Ishikawa (cell line): ENCODE measurements around the gene DHDH.

ENCODE experiments used
- CEBPB ChIP-seq: IDR thresholded peaks from 2 replicates; pipeline ENCODE4 v1.6.1; 2012
- CREB1 ChIP-seq: IDR thresholded peaks from 2 replicates; pipeline ENCODE4 v1.6.1; 2012; ENCODE audit warnings: low read depth
- EGR1 ChIP-seq: IDR thresholded peaks from 2 replicates; pipeline ENCODE4 v1.6.1; 2012
- EP300 ChIP-seq: IDR thresholded peaks from 2 replicates; pipeline ENCODE4 v1.6.1; 2012; ENCODE audit warnings: borderline replicate concordance
- FOXM1 ChIP-seq: IDR thresholded peaks from 2 replicates; pipeline ENCODE4 v1.6.1; 2012; ENCODE audit warnings: low read depth, borderline replicate concordance
- MAX ChIP-seq: IDR thresholded peaks from 2 replicates; pipeline ENCODE4 v1.6.1; 2012
- NFIC ChIP-seq: IDR thresholded peaks from 2 replicates; pipeline ENCODE4 v1.6.1; 2012
- RAD21 ChIP-seq: IDR thresholded peaks from 2 replicates; pipeline ENCODE4 v1.6.1; 2012; ENCODE audit warnings: low read depth
- REST ChIP-seq: IDR thresholded peaks from 2 replicates; pipeline ENCODE4 v1.6.1; 2012; ENCODE audit warnings: low read depth, mild to moderate bottlenecking
- TAF1 ChIP-seq: IDR thresholded peaks from 2 replicates; pipeline ENCODE4 v1.6.1; 2012; ENCODE audit warnings: low read depth, mild to moderate bottlenecking
- TCF12 ChIP-seq: IDR thresholded peaks from 2 replicates; pipeline ENCODE4 v1.6.1; 2012; ENCODE audit warnings: low read depth
- TEAD4 ChIP-seq: IDR thresholded peaks from 2 replicates; pipeline ENCODE4 v1.6.1; 2012
- USF1 ChIP-seq: IDR thresholded peaks from 2 replicates; pipeline ENCODE4 v1.6.1; 2012
- YY1 ChIP-seq: IDR thresholded peaks from 2 replicates; pipeline ENCODE4 v1.6.1; 2012; ENCODE audit warnings: low read depth
- ZBTB7A ChIP-seq: IDR thresholded peaks from 2 replicates; pipeline ENCODE4 v1.6.1; 2012; ENCODE audit warnings: low read depth

The DHDH gene

GRCh38 chr19:48918071-48918470, 15.4 kb upstream of the DHDH start:
- TF ChIP-seq TAF1: no peak
- TF ChIP-seq EGR1: no peak
- TF ChIP-seq RAD21: no peak
- TF ChIP-seq MAX: no peak
- no peak for TF ChIP-seq EP300
- no peak for TF ChIP-seq NFIC
- no peak for TF ChIP-seq YY1

GRCh38 chr19:48918801-48919247, 14.7 kb upstream of the DHDH start:
- TF ChIP-seq NFIC (no peak), YY1 (no peak), REST (no peak), TEAD4 (no peak), ZBTB7A (no peak), CREB1 (no peak), MAX (no peak), EP300 (no peak)

- TF ChIP-seq TCF12: no peak
- no peak for TF ChIP-seq ZBTB7A
- TF ChIP-seq TEAD4: no peak
- no peak for TF ChIP-seq TAF1
- no peak for TF ChIP-seq USF1
- TF ChIP-seq CREB1: no peak
- TF ChIP-seq RAD21: no peak
- TF ChIP-seq FOXM1: no peak
- no peak for TF ChIP-seq EP300
- no peak for TF ChIP-seq EGR1
- no peak for TF ChIP-seq MAX
- TF ChIP-seq CEBPB: no peak
- TF ChIP-seq NFIC: no peak
These were observed 12.6 kb upstream of the DHDH start for GRCh38 chr19:48920949-48921348.

- TF ChIP-seq TAF1: no peak
- TF ChIP-seq TEAD4: no peak
- TF ChIP-seq YY1: no peak
- TF ChIP-seq ZBTB7A: no peak
- TF ChIP-seq NFIC: no peak
- no peak for TF ChIP-seq RAD21
- TF ChIP-seq CREB1: no peak
- TF ChIP-seq EGR1: no peak
These were observed 11.6 kb upstream of the DHDH start for GRCh38 chr19:48921721-48922500.

GRCh38 chr19:48922548-48923490, 10.7 kb upstream of the DHDH start:
- TF ChIP-seq TCF12 (no peak), TAF1 (no peak)

GRCh38 chr19:48925240-48925843, 8.2 kb upstream of the DHDH start:
- TF ChIP-seq NFIC (no peak), TEAD4 (no peak), RAD21 (no peak), TAF1 (no peak), REST (no peak), MAX (no peak), FOXM1 (no peak), ZBTB7A (no peak), USF1 (no peak)
